GM10248 (cell line): ENCODE results near the gene RGS14.
"Not testable (repeated sequence)": the region's sequence is repeated elsewhere in the genome, so short reads cannot be mapped to it uniquely, and the experiment has no call there.

ENCODE experiments used
- CTCF ChIA-PET: fragments of 300-600 bp; sonication (Branson Sonifier 250); formaldehyde crosslinking; extraction: SDS; loops from one replicate; lab custom pipeline; 2021; ENCODE audit warnings: antibody characterized with exemption; lab: Yijun Ruan, JAX
- POLR2A ChIA-PET: fragments of 350-650 bp; sonication (Branson Sonifier 250); formaldehyde crosslinking; extraction: SDS; loops from one replicate; lab custom pipeline; 2020; ENCODE audit warnings: antibody characterized with exemption; lab: Yijun Ruan, JAX
- DNase-seq: peaks from one replicate; pipeline ENCODE4 v3.0.0; 2012; ENCODE audit errors: extremely low spot score
- CTCF ChIP-seq: IDR thresholded peaks from 2 replicates; pipeline ENCODE4 v1.5.1; 2012; ENCODE audit warnings: mild to moderate bottlenecking, low read depth; ENCODE audit errors: extremely low read depth, missing control alignments, control extremely low read depth

Gene RGS14

GRCh38 chr5:177336603-177337494, 20.9 kb upstream of the RGS14 start:
- POLR2A ChIA-PET, result no interaction called here
- CTCF ChIA-PET, result interaction anchor here (1.0 to 2.1 kb wide), 7 partner anchors 10 to 223 kb away, joined by 3 to 11 read pairs (median 3); partner anchors contain the start of genes PRELID1 and RAB24
- TF ChIP-seq CTCF, result no peak
- no peak for DNase-seq

- TF ChIP-seq CTCF, result no peak
- CTCF ChIA-PET, result interaction anchor here (1.0 to 1.8 kb wide), 5 partner anchors 20 to 678 kb away, joined by 3 to 6 read pairs (median 3); no protein-coding TSS in a partner anchor
- no peak for DNase-seq
- POLR2A ChIA-PET, result no interaction called here
Measured at GRCh38 chr5:177338251-177339106, 19.2 kb upstream of the RGS14 start.

- POLR2A ChIA-PET, result no interaction called here
- CTCF ChIA-PET, result interaction anchor here (1.0 to 1.8 kb wide), 5 partner anchors 21 to 679 kb away, joined by 3 to 6 read pairs (median 3); no protein-coding TSS in a partner anchor
- no peak for DNase-seq
- TF ChIP-seq CTCF, result no peak
Measured at GRCh38 chr5:177339107-177339638, 18.6 kb upstream of the RGS14 start.

- DNase-seq, POLR2A ChIA-PET: not testable (repeated sequence)
- CTCF ChIA-PET, result interaction anchor here (1.3 to 2.4 kb wide), 2 partner anchors 39 to 61 kb away, joined by 3 to 6 read pairs; partner anchors contain the start of genes PRELID1 and RAB24
Measured at GRCh38 chr5:177343000-177343399, 14.7 kb upstream of the RGS14 start.

- POLR2A ChIA-PET, result no interaction called here
- CTCF ChIA-PET, result interaction anchor here (1.0 to 2.4 kb wide), 3 partner anchors 17 to 61 kb away, joined by 3 to 6 read pairs (median 4); no protein-coding TSS in a partner anchor
- no peak for TF ChIP-seq CTCF
- DNase-seq, result no peak
Measured at GRCh38 chr5:177343777-177344176, 13.9 kb upstream of the RGS14 start.

- ChIA-PET POLR2A (no interaction called here), CTCF (interaction anchor here (1.0 to 1.3 kb wide), 2 partner anchors 25 to 36 kb away, joined by 3 read pairs; no protein-coding TSS in a partner anchor)
- no peak for DNase-seq
- TF ChIP-seq CTCF, result no peak
Measured at GRCh38 chr5:177344891-177345290, 12.8 kb upstream of the RGS14 start.
